ENCODE measurements around the gene STXBP1. TPM values are rescaled to one million over a fixed set of nuclear protein-coding genes. Genes with fewer than 3 reads are reported as not detected.

Gene STXBP1
- total RNA-seq, 2 donors from 2014 or later: 8.2 to 15.8 TPM

- Histone ChIP-seq H3K4me1 (no peaks in the 10 kb centered on the region), H3K36me3 (no peaks in the 10 kb centered on the region), H3K27ac (no peak overlapping the region), H3K9me3 (no peaks in the 10 kb centered on the region), H3K4me3 (no peak overlapping the region), H3K27me3 (no peaks in the 10 kb centered on the region), H3K9ac (ENCODE audit: low read depth in 2 of 2, low read length in 2 of 2) (no peak overlapping the region)
- intact Hi-C loops (cut with DNase I): no loop called here
- TF ChIP-seq CTCF (IDR thresholded peaks at IDR 0.05): no peak
- DNase-seq: no peak
These were observed 78.7 kb downstream of the STXBP1 start for GRCh38 chr9:127690735-127691134.

- Histone ChIP-seq H3K9me3 (no peaks in the 10 kb centered on the region), H3K4me3 (no peak overlapping the region), H3K27ac (no peak overlapping the region), H3K36me3 (no peaks in the 10 kb centered on the region), H3K27me3 (no peaks in the 10 kb centered on the region), H3K4me1 (no peaks in the 10 kb centered on the region), H3K9ac (ENCODE audit: low read depth in 2 of 2, low read length in 2 of 2) (no peak overlapping the region)
- no peak for DNase-seq
- intact Hi-C loops (cut with DNase I): no loop called here
- no peak for TF ChIP-seq CTCF (IDR thresholded peaks at IDR 0.05)
These were observed 80.0 kb downstream of the STXBP1 start for GRCh38 chr9:127692071-127692470.

GRCh38 chr9:127693143-127693542 is 81.1 kb downstream of the STXBP1 start:
- H3K27me3 ChIP-seq: no peaks in the 10 kb centered on the region
- TF ChIP-seq CTCF (IDR thresholded peaks at IDR 0.05): no peak
- H3K4me3 ChIP-seq: no peak overlapping the region
- no peaks in the 10 kb centered on the region for H3K9me3 ChIP-seq
- H3K27ac ChIP-seq: no peak overlapping the region
- intact Hi-C loops (cut with DNase I): no loop called here
- DNase-seq: no peak
- H3K36me3 ChIP-seq: no peaks in the 10 kb centered on the region
- no peak overlapping the region for H3K9ac ChIP-seq (ENCODE audit: low read depth in 2 of 2, low read length in 2 of 2)
- no peaks in the 10 kb centered on the region for H3K4me1 ChIP-seq

- H3K9me3 ChIP-seq: no peaks in the 10 kb centered on the region
- H3K4me1 ChIP-seq: no peaks in the 10 kb centered on the region
- no peaks in the 10 kb centered on the region for H3K27me3 ChIP-seq
- no peaks in the 10 kb centered on the region for H3K36me3 ChIP-seq
- no peak overlapping the region for H3K4me3 ChIP-seq
- no peak for TF ChIP-seq CTCF (IDR thresholded peaks at IDR 0.05)
- intact Hi-C loops (cut with DNase I): no loop called here
- H3K27ac ChIP-seq: no peak overlapping the region
- no peak overlapping the region for H3K9ac ChIP-seq (ENCODE audit: low read depth in 2 of 2, low read length in 2 of 2)
- DNase-seq: no peak
These were observed 81.6 kb downstream of the STXBP1 start for GRCh38 chr9:127693697-127694096.

- no peak overlapping the region for H3K9ac ChIP-seq (ENCODE audit: low read depth in 2 of 2, low read length in 2 of 2)
- DNase-seq: no peak
- H3K27me3 ChIP-seq: no peaks in the 10 kb centered on the region
- H3K36me3 ChIP-seq: no peaks in the 10 kb centered on the region
- no peaks in the 10 kb centered on the region for H3K4me1 ChIP-seq
- intact Hi-C loops (cut with DNase I): no loop called here
- TF ChIP-seq CTCF (IDR thresholded peaks at IDR 0.05): no peak
- H3K27ac ChIP-seq: no peak overlapping the region
- no peak overlapping the region for H3K4me3 ChIP-seq
- no peaks in the 10 kb centered on the region for H3K9me3 ChIP-seq
These were observed 83.0 kb downstream of the STXBP1 start for GRCh38 chr9:127694890-127695720.
